Measurements from ENCODE around the gene MRPL23.

Gene MRPL23

GRCh38 chr11:1906611-1907423, 40.3 kb upstream of the MRPL23 start:
- TF ChIP-seq CTCF (IDR thresholded peaks at IDR 0.05; ENCODE audit: poor library complexity, severe bottlenecking) = no peak
- H3K4me1 ChIP-seq (ENCODE audit: insufficient read depth, poor library complexity, severe bottlenecking) = no peaks in the 10 kb centered on the region
- no peaks in the 10 kb centered on the region for H3K9me3 ChIP-seq (ENCODE audit: severe bottlenecking)
- DNase-seq (ENCODE audit: low spot score) (no peak), ATAC-seq (ENCODE audit: low read depth) (no peak)
- no peak overlapping the region for H3K4me3 ChIP-seq (ENCODE audit: severe bottlenecking)
- H3K36me3 ChIP-seq (ENCODE audit: low read depth) = no peaks in the 10 kb centered on the region
- no peaks in the 10 kb centered on the region for H3K27me3 ChIP-seq (ENCODE audit: insufficient read depth, poor library complexity, severe bottlenecking)
- H3K27ac ChIP-seq (ENCODE audit: poor library complexity, severe bottlenecking) = no peak overlapping the region

- Histone ChIP-seq H3K9me3 (ENCODE audit: severe bottlenecking) (no peaks in the 10 kb centered on the region), H3K4me3 (ENCODE audit: severe bottlenecking) (no peak overlapping the region), H3K4me1 (ENCODE audit: insufficient read depth, poor library complexity, severe bottlenecking) (no peaks in the 10 kb centered on the region), H3K36me3 (ENCODE audit: low read depth) (no peaks in the 10 kb centered on the region), H3K27ac (ENCODE audit: poor library complexity, severe bottlenecking) (no peak overlapping the region), H3K27me3 (ENCODE audit: insufficient read depth, poor library complexity, severe bottlenecking) (no peaks in the 10 kb centered on the region)
- ATAC-seq (ENCODE audit: low read depth) (no peak), DNase-seq (ENCODE audit: low spot score) (no peak)
- TF ChIP-seq CTCF (IDR thresholded peaks at IDR 0.05; ENCODE audit: poor library complexity, severe bottlenecking) = no peak
These were observed 38.5 kb upstream of the MRPL23 start for GRCh38 chr11:1908618-1909017.

GRCh38 chr11:1909524-1909923, 37.6 kb upstream of the MRPL23 start:
- no peak for ATAC-seq (ENCODE audit: low read depth)
- no peak overlapping the region for H3K4me3 ChIP-seq (ENCODE audit: severe bottlenecking)
- no peak for TF ChIP-seq CTCF (IDR thresholded peaks at IDR 0.05; ENCODE audit: poor library complexity, severe bottlenecking)
- H3K36me3 ChIP-seq (ENCODE audit: low read depth) = no peaks in the 10 kb centered on the region
- H3K9me3 ChIP-seq (ENCODE audit: severe bottlenecking) = no peaks in the 10 kb centered on the region
- H3K27me3 ChIP-seq (ENCODE audit: insufficient read depth, poor library complexity, severe bottlenecking) = no peaks in the 10 kb centered on the region
- no peak overlapping the region for H3K27ac ChIP-seq (ENCODE audit: poor library complexity, severe bottlenecking)
- DNase-seq (ENCODE audit: low spot score) = no peak
- no peaks in the 10 kb centered on the region for H3K4me1 ChIP-seq (ENCODE audit: insufficient read depth, poor library complexity, severe bottlenecking)

GRCh38 chr11:1912289-1912878, 34.7 kb upstream of the MRPL23 start:
- no peak for DNase-seq (ENCODE audit: low spot score)
- no peak for TF ChIP-seq CTCF (IDR thresholded peaks at IDR 0.05; ENCODE audit: poor library complexity, severe bottlenecking)
- H3K9me3 ChIP-seq (ENCODE audit: severe bottlenecking) = no peaks in the 10 kb centered on the region
- ATAC-seq (ENCODE audit: low read depth) = no peak
- no peaks in the 10 kb centered on the region for H3K27me3 ChIP-seq (ENCODE audit: insufficient read depth, poor library complexity, severe bottlenecking)
- H3K36me3 ChIP-seq (ENCODE audit: low read depth) = no peaks in the 10 kb centered on the region
- H3K4me3 ChIP-seq (ENCODE audit: severe bottlenecking) = no peak overlapping the region
- H3K27ac ChIP-seq (ENCODE audit: poor library complexity, severe bottlenecking) = no peak overlapping the region
- no peaks in the 10 kb centered on the region for H3K4me1 ChIP-seq (ENCODE audit: insufficient read depth, poor library complexity, severe bottlenecking)
